Sigmoid colon (tissue), 7 donors: ENCODE results near the gene LIN7B. TPM values are rescaled to one million over a fixed set of nuclear protein-coding genes. Genes with fewer than 3 reads are reported as not detected.
A peak's percentile ranks its signal among the peaks of the same experiment; 100 is the strongest.

Experiments used
- DNase-seq: peaks from one replicate; pipeline ENCODE4 v3.0.0-alpha.2; 2019
- H3K27ac ChIP-seq, 4 donors: fragments of 200-600 bp; sonication (generic); one replicate each; pipeline ENCODE4 v1.5.1; 2016 to 2019; ENCODE audit warnings: mild to moderate bottlenecking in 1 of 4
- H3K27me3 ChIP-seq, 3 donors: fragments of 200-600 bp; sonication (generic); one replicate each; pipeline ENCODE4 v1.5.1; 2019; ENCODE audit warnings: mild to moderate bottlenecking in 1 of 3
- H3K36me3 ChIP-seq, 4 donors: fragments of 200-600 bp; sonication (generic); one replicate each; pipeline ENCODE4 v1.5.1; 2016 to 2019
- H3K4me1 ChIP-seq, 4 donors: fragments of 200-600 bp; sonication (generic); one replicate each; pipeline ENCODE4 v1.5.1; 2017 to 2019
- H3K4me3 ChIP-seq, 4 donors: fragments of 200-600 bp; sonication (generic); one replicate each; pipeline ENCODE4 v1.5.1; 2017 to 2019; ENCODE audit warnings: mild to moderate bottlenecking in 2 of 4, moderate library complexity in 1 of 4
- H3K9me3 ChIP-seq, 4 donors: fragments of 200-600 bp in 3 of 4; sonication (generic) in 3 of 4; one replicate each; pipeline versions ENCODE4 v1.5.1 to v1.6.1; 2013 to 2019
- EP300 ChIP-seq, 4 donors: sonication (generic); formaldehyde crosslinking; IDR thresholded peaks; one replicate each; pipeline ENCODE4 v1.6.1; 2017; ENCODE audit warnings: antibody characterized with exemption in 4 of 4
- POLR2A ChIP-seq, 2 donors: fragments of 450-650 bp; IDR thresholded peaks; one replicate each; pipeline ENCODE4 v1.6.1; 2016; ENCODE audit warnings: antibody characterized with exemption in 2 of 2, mild to moderate bottlenecking in 2 of 2, moderate library complexity in 2 of 2
- POLR2AphosphoS5 ChIP-seq, 4 donors: sonication (generic); formaldehyde crosslinking; IDR thresholded peaks; one replicate each; pipeline ENCODE4 v1.6.1; 2017; ENCODE audit warnings: antibody characterized with exemption in 4 of 4
- WGBS, 2 donors: extraction: QIAGEN DNeasy Blood & Tissue Kit; methylation state at CpG; one replicate each; pipeline ENCODE4 v1.1.7; 2013; 5-methylcytosine and 5-hydroxymethylcytosine counted together
- intact Hi-C: fragments of 100-400 bp; cut with DNase I; formaldehyde crosslinking; loops from one replicate; pipeline ENCODE4 v1.15.1; 2023
- polyA plus RNA-seq, 3 donors: library from polyadenylated mRNA; stranded (reverse); fragments of 200-250 nt; gene quantifications; one replicate each; pipeline ENCODE4 v1.2.3, GENCODE V29; 2013
- total RNA-seq, 4 donors: library from RNA; depleted of rRNA; stranded (reverse); fragments of >200 nt; gene quantifications; one replicate each; pipeline ENCODE4 v1.1.0, GENCODE V29; 2016
- TF ChIP-seq, protein P1 (sequence below), 4 experiments: fragments of 450-650 bp in 3 of 4; fragments of 200-600 bp in 1 of 4; IDR thresholded peaks; one replicate each; pipeline ENCODE4 v1.5.1; 2016 to 2019; ENCODE audit warnings: antibody characterized with exemption in 4 of 4, mild to moderate bottlenecking in 3 of 4, moderate library complexity in 2 of 4
- donor health status: healthy with polysubstance abuse.
- donor health status: Bipolar disorder and iron deficiency.
- donor health status: healthy.

LIN7B gene
- total and polyA plus RNA-seq, 7 donors, result 9.9 to 28.8 (median 17.4) TPM

DNA sequence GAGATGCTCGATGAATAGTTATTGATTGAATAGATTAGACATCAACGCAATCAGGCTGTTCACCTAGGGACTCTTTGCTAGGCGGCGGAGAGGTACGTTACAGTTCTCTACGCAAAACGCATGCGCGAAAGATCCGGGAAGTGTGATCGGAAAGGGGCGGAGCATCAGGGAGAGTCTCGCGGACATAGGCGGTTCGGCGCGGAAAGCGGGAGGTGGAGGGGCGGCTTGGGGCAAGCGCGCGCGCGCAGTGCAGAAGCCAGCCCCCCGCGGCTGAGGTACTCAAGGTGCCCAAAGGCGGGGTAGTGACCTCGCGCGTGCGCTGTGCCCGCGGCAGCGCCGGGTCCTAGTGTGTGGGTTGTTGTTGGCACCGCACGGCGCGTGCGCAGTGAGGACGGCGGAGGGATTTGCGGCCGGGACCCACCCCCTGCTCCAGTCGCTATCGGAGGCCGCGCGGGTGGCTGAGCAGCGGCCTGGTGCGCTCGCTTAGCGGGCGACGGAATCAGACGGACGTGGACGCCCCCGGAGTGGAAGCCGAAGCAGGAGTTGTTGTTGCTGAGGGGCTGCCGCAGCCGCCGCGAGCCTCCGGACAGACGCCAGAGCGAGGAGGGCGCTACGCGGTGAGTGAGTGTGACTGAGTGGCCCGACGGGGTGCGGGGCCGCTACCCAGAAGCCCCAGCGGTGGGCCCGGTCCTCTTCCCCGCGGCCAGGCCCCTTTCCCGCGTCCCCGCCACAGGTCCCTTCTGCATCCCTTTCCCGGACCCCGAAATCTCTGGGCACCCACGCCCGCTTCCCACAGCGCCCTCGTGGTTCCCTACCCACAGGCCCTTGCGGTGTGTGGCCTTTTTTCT is 28.9 kb upstream of the LIN7B start, which contains the start of gene SNRNP70:
Gene SNRNP70 (plus strand): TSS at position 432 of the 848 bp plus-strand sequence. CDS start 964 bp downstream, outside the sequence.
- peak; percentile 100 for DNase-seq
- H3K4me3 ChIP-seq, result peak within 1 kb of the TSS; percentile 74 to 85 (median 80)
- H3K9me3 ChIP-seq, result no peaks in the 10 kb centered on the region
- H3K36me3 ChIP-seq, result peaks cover 4 to 26% (median 7%) of the 10 kb centered on the region in 4 donors
- peaks cover 0 to 34% (median 32%) of the 10 kb centered on the region in 4 donors for H3K4me1 ChIP-seq
- 0% methylated on average over 89 of the region's 89 CpGs for WGBS, 2 donors
- no peaks in the 10 kb centered on the region for H3K27me3 ChIP-seq
- intact Hi-C loops, result loop anchor here (2.0 to 10.0 kb wide), 2 partner anchors 30 to 370 kb away; partner anchors contain the start of genes ALDH16A1, LIN7B and PIH1D1
- TF ChIP-seq, protein P1, sequence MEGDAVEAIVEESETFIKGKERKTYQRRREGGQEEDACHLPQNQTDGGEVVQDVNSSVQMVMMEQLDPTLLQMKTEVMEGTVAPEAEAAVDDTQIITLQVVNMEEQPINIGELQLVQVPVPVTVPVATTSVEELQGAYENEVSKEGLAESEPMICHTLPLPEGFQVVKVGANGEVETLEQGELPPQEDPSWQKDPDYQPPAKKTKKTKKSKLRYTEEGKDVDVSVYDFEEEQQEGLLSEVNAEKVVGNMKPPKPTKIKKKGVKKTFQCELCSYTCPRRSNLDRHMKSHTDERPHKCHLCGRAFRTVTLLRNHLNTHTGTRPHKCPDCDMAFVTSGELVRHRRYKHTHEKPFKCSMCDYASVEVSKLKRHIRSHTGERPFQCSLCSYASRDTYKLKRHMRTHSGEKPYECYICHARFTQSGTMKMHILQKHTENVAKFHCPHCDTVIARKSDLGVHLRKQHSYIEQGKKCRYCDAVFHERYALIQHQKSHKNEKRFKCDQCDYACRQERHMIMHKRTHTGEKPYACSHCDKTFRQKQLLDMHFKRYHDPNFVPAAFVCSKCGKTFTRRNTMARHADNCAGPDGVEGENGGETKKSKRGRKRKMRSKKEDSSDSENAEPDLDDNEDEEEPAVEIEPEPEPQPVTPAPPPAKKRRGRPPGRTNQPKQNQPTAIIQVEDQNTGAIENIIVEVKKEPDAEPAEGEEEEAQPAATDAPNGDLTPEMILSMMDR (IDR thresholded peaks at IDR 0.05), result no peak
- TF ChIP-seq POLR2AphosphoS5 (IDR thresholded peaks at IDR 0.05) (peak; percentile 91 to 96 (median 94)), POLR2A (IDR thresholded peaks at IDR 0.05) (peak; percentile 72 to 79), EP300 (IDR thresholded peaks at IDR 0.05) (peak in 1 of 4 donors; percentile 62)
- peak within 1 kb of the TSS; percentile 90 to 96 (median 91) for H3K27ac ChIP-seq

GRCh38 chr19:49085868-49086232 is 28.3 kb upstream of the LIN7B start:
- 0 to 1% methylated on average over 14 of the region's 14 CpGs for WGBS, 2 donors
- H3K27me3 ChIP-seq, result no peaks in the 10 kb centered on the region
- TF ChIP-seq, protein P1 (IDR thresholded peaks at IDR 0.05), result no peak
- no peak for TF ChIP-seq POLR2AphosphoS5 (IDR thresholded peaks at IDR 0.05)
- no peak for TF ChIP-seq POLR2A (IDR thresholded peaks at IDR 0.05)
- TF ChIP-seq EP300 (IDR thresholded peaks at IDR 0.05), result no peak
- DNase-seq, result no peak
- peak overlapping the region; percentile 74 to 85 (median 80) for H3K4me3 ChIP-seq
- peak overlapping the region; percentile 90 to 96 (median 91) for H3K27ac ChIP-seq
- H3K36me3 ChIP-seq, result peaks cover 11 to 32% (median 13%) of the 10 kb centered on the region in 4 donors
- H3K9me3 ChIP-seq, result no peaks in the 10 kb centered on the region
- intact Hi-C loops, result loop anchor here (2.0 to 10.0 kb wide), 2 partner anchors 29 to 369 kb away; partner anchors contain the start of genes ALDH16A1, LIN7B and PIH1D1
- H3K4me1 ChIP-seq, result peaks cover 0 to 34% (median 32%) of the 10 kb centered on the region in 4 donors

GRCh38 chr19:49086296-49086695 is 27.9 kb upstream of the LIN7B start:
- WGBS, 2 donors, result 17 to 50% methylated on average over 11 of the region's 11 CpGs
- Histone ChIP-seq H3K4me1 (peaks cover 0 to 34% (median 32%) of the 10 kb centered on the region in 4 donors), H3K27me3 (no peaks in the 10 kb centered on the region), H3K4me3 (peak overlapping the region; percentile 74 to 85 (median 80)), H3K36me3 (peaks cover 15 to 36% (median 16%) of the 10 kb centered on the region in 4 donors), H3K9me3 (no peaks in the 10 kb centered on the region), H3K27ac (peak overlapping the region in 3 of 4 donors; percentile 90 to 96 (median 91))
- intact Hi-C loops, result loop anchor here (10.0 kb wide), 1 partner anchor 369 kb away; the partner anchor contains the start of genes ALDH16A1 and PIH1D1
- no peak for DNase-seq
- no peak for TF ChIP-seq POLR2AphosphoS5 (IDR thresholded peaks at IDR 0.05)
- TF ChIP-seq EP300 (IDR thresholded peaks at IDR 0.05), result no peak
- TF ChIP-seq, protein P1 (IDR thresholded peaks at IDR 0.05), result no peak
- no peak for TF ChIP-seq POLR2A (IDR thresholded peaks at IDR 0.05)

DNA sequence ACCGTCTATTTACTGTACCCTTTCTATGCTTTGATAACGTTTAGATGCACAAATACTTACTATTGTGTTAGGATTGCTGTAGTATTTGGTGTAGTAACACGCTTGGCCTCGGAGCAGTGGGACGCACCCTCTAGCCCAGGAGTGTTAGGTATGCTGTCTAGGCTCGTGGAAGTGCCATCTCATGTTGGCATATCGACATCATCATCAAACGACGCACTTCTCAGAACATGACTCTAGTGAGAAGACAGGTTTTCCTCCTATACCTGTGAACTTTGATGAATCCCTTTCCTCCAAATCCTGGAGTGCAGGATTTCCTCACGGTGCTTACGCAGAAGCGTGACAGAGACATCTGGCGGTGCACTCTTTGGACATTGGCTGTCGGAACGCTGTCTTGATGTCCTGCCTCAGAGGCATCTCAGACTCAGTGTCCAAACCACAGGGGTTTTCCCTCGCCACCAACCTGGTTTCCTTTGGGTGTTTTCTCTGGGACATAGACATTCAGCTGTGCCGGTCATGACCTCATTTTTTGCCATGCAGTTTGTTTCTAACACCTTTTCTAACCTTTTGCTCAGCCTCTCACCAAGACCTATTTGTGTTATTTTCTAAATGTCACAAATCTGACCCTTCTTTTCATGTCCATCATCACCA is 22.7 kb upstream of the LIN7B start:
- TF ChIP-seq POLR2AphosphoS5 (IDR thresholded peaks at IDR 0.05), result no peak
- TF ChIP-seq, protein P1 (IDR thresholded peaks at IDR 0.05), result no peak
- TF ChIP-seq EP300 (IDR thresholded peaks at IDR 0.05), result no peak
- TF ChIP-seq POLR2A (IDR thresholded peaks at IDR 0.05), result no peak
- peaks cover 39 to 88% (median 55%) of the 10 kb centered on the region in 4 donors for H3K36me3 ChIP-seq
- DNase-seq, result no peak
- H3K9me3 ChIP-seq, result no peaks in the 10 kb centered on the region
- intact Hi-C loops, result no loop called here
- 89 to 92% methylated on average over 17 of the region's 17 CpGs for WGBS, 2 donors
- no peak overlapping the region for H3K4me3 ChIP-seq
- H3K27ac ChIP-seq, result no peak overlapping the region
- H3K27me3 ChIP-seq, result no peaks in the 10 kb centered on the region
- H3K4me1 ChIP-seq, result peaks cover 0 to 22% (median 20%) of the 10 kb centered on the region in 4 donors
